ENCODE results near the gene LDLRAD4.

DNA sequence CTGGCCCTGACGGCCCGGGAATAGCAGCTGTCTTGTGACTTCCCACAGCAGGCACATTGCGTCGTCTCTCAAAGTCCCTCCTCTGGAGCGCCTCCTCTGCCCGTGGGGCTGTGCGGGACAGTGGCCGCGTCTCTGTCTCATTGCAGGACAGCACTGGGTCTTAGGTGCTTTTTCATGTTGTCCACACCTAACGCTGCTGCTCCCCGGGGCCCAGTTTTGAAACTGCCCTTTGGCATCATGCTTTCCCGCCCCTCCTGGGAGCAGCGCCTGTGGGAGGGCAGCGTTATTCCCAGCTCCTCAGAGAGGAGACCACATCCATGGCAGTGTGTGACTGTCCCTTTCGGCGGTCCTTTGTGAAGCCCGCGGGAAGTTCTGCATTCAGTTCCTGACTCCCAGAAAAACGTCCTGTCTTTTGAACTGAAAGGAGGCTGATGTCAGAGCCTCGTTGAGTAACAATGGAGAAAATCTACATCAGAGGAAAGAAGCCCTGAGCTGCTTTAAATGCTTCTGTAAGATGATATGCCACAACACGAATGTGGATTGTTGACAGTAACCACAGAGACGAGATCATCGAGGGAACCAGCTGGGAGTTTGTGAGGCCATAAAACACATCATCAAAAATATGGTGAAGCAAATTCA, 281.8 kb downstream of the LDLRAD4 start:
- TF ChIP-seq FOXM1 (IDR thresholded peaks at IDR 0.05; ENCODE audit: borderline replicate concordance) (no peak), FOXA1 (IDR thresholded peaks at IDR 0.05) (no peak), CTBP1 (IDR thresholded peaks at IDR 0.05; ENCODE audit: borderline replicate concordance) (no peak; the same call in 1 of the 2 replicates), ZNF384 (IDR thresholded peaks at IDR 0.05) (no peak), ARNT (IDR thresholded peaks at IDR 0.05) (no peak), TARDBP (IDR thresholded peaks at IDR 0.05) (no peak), L3MBTL2 (conservative IDR thresholded peaks at IDR 0.05) (no peak), FOXK2 (IDR thresholded peaks at IDR 0.05) (no peak)

Data from HEK293T (cell line).